Left lung (tissue), 10 donors: ENCODE data around the gene PAFAH1B2. TPM values are rescaled to one million over a fixed set of nuclear protein-coding genes. Genes with fewer than 3 reads are reported as not detected.
A peak's percentile ranks its signal among the peaks of the same experiment; 100 is the strongest.

Experiments
- ATAC-seq: fragments of 200-7000 bp; cut with Tn5 transposase; one replicate; pipeline ENCODE4 v1.9.1; 2020; ENCODE audit warnings: moderate library complexity
- DNase-seq, 4 donors: peaks; one replicate each; pipeline ENCODE4 v3.0.0-alpha.2; 2013 to 2020
- H3K27ac ChIP-seq, 2 donors: fragments of 200-600 bp; sonication (generic) in 1 of 2; one replicate each; pipeline versions ENCODE4 v1.5.0 to v1.8.0; 2020 to 2021
- H3K27me3 ChIP-seq, 2 donors: fragments of 200-600 bp; sonication (generic) in 1 of 2; one replicate each; pipeline versions ENCODE4 v1.5.0 to v1.8.0; 2020 to 2021
- H3K36me3 ChIP-seq, 2 donors: fragments of 200-600 bp; sonication (generic) in 1 of 2; one replicate each; pipeline versions ENCODE4 v1.5.0 to v1.8.0; 2020 to 2021
- H3K4me1 ChIP-seq, 2 donors: fragments of 200-600 bp; one replicate each; pipeline ENCODE4 v1.8.0; 2021
- H3K4me3 ChIP-seq, 2 donors: fragments of 200-600 bp; sonication (generic) in 1 of 2; one replicate each; pipeline versions ENCODE4 v1.5.0 to v1.8.0; 2020 to 2021; ENCODE audit warnings: mild to moderate bottlenecking in 1 of 2
- H3K9me3 ChIP-seq, 2 donors: fragments of 200-600 bp; sonication (generic) in 1 of 2; one replicate each; pipeline versions ENCODE4 v1.5.0 to v1.8.0; 2020 to 2021
- CTCF ChIP-seq, 2 donors: fragments of 200-600 bp; sonication (generic) in 1 of 2; IDR thresholded peaks; one replicate each; pipeline versions ENCODE4 v1.5.0 to v1.8.0; 2021; ENCODE audit warnings: antibody characterized with exemption in 2 of 2
- intact Hi-C, 2 donors: fragments of 100-400 bp; cut with DNase I; formaldehyde crosslinking; loops; one replicate each; pipeline versions ENCODE4 v1.11.2 to v1.14.2; 2022
- polyA plus RNA-seq, 6 donors: library from polyadenylated mRNA; unstranded; fragments of 120-200 nt; gene quantifications; one replicate each; pipeline ENCODE4 v1.2.1, GENCODE V29; 2013; ENCODE audit not compliant: insufficient read length in 6 of 6
- total RNA-seq, 2 donors: library from RNA; stranded (reverse); fragmentation: NEBNext Ultra II Directional; extraction: Animal tissue kit (Norgen Biotek cat#: 25700); gene quantifications; one replicate each; pipeline ENCODE4 v1.2.1, GENCODE V29; 2021
- donor health status: DM: no; HTN: yes; CAD: no.
- donor health status: DM: no; HTN: no; CAD: no.

The PAFAH1B2 gene
- total and polyA plus RNA-seq, 8 donors: 58.9 to 82.3 (median 67.5) TPM

DNA sequence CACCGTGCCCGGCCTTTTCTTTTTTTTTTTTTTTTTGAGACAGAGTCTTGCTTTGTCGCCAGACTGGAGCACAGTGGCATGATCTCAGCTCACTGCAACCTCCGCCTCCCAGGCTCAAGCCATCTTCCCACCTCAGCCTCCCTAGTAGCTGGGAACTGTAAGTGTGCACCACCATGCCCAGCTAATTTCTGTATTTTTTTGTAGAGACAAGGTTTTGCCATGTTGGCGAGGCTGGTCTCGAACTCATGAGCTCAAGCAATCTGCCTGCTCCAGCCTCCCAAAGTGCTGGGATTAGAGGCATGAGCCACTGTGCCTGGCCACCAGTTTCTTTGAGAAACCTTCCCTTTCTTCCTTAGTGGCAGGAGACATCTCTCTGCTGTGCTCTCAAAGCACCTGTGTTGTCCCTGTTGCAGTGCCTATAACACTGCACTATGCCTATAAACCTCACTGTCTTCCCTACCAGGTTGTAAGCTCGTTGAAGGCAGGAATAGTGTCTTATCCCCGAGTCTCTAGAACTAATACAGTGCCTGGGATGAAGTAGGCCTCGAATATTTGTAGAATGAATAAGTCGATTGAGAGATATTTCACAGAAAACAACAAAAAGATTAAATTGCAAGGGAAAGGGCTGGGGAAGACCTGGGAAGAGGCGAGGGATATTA, 68.7 kb downstream of the PAFAH1B2 start:
- no peak overlapping the region for H3K4me3 ChIP-seq
- no peaks in the 10 kb centered on the region for H3K9me3 ChIP-seq
- no peak for DNase-seq
- intact Hi-C loops: no loop called here
- H3K36me3 ChIP-seq: peaks cover 0 to 72% of the 10 kb centered on the region in 2 donors
- no peak for TF ChIP-seq CTCF (IDR thresholded peaks at IDR 0.05)
- H3K4me1 ChIP-seq: no peaks in the 10 kb centered on the region
- no peak for ATAC-seq
- no peaks in the 10 kb centered on the region for H3K27me3 ChIP-seq
- H3K27ac ChIP-seq: no peak overlapping the region

- Histone ChIP-seq H3K9me3 (no peaks in the 10 kb centered on the region), H3K36me3 (peaks cover 0 to 88% of the 10 kb centered on the region in 2 donors), H3K4me3 (no peak overlapping the region), H3K27me3 (no peaks in the 10 kb centered on the region), H3K4me1 (no peaks in the 10 kb centered on the region), H3K27ac (no peak overlapping the region)
- ATAC-seq (no peak), DNase-seq (no peak)
- TF ChIP-seq CTCF (IDR thresholded peaks at IDR 0.05): no peak
- intact Hi-C loops: no loop called here
These were observed 70.5 kb downstream of the PAFAH1B2 start for GRCh38 chr11:117214404-117215110.

GRCh38 chr11:117217141-117218084, 73.3 kb downstream of the PAFAH1B2 start:
- DNase-seq (no peak), ATAC-seq (no peak)
- no peak for TF ChIP-seq CTCF (IDR thresholded peaks at IDR 0.05)
- H3K9me3 ChIP-seq: no peaks in the 10 kb centered on the region
- no peak overlapping the region for H3K4me3 ChIP-seq
- no peak overlapping the region for H3K27ac ChIP-seq
- peaks cover 12 to 20% of the 10 kb centered on the region in 2 donors for H3K4me1 ChIP-seq
- H3K27me3 ChIP-seq: no peaks in the 10 kb centered on the region
- H3K36me3 ChIP-seq: peaks cover 0 to 96% of the 10 kb centered on the region in 2 donors
- intact Hi-C loops: no loop called here

GRCh38 chr11:117218133-117218915, 74.2 kb downstream of the PAFAH1B2 start:
- intact Hi-C loops: no loop called here
- Histone ChIP-seq H3K36me3 (peaks cover 0 to 97% of the 10 kb centered on the region in 2 donors), H3K4me3 (no peak overlapping the region), H3K9me3 (no peaks in the 10 kb centered on the region), H3K27me3 (no peaks in the 10 kb centered on the region), H3K27ac (peak overlapping the region in 1 of 2 donors; percentile 10), H3K4me1 (peaks cover 12 to 20% of the 10 kb centered on the region in 2 donors)
- no peak for ATAC-seq
- TF ChIP-seq CTCF (IDR thresholded peaks at IDR 0.05): no peak
- DNase-seq: no peak
